HG03457 (cell line): ENCODE measurements around the gene LSM3.
A peak's percentile ranks its signal among the peaks of the same experiment; 100 is the strongest.

ENCODE experiments used
- ATAC-seq: cut with Tn5 transposase; IDR thresholded peaks from one replicate; pipeline ENCODE4 v1.9.1; 2021; ENCODE audit warnings: moderate number of reproducible peaks; ENCODE audit not compliant: unreplicated experiment

LSM3 gene

DNA sequence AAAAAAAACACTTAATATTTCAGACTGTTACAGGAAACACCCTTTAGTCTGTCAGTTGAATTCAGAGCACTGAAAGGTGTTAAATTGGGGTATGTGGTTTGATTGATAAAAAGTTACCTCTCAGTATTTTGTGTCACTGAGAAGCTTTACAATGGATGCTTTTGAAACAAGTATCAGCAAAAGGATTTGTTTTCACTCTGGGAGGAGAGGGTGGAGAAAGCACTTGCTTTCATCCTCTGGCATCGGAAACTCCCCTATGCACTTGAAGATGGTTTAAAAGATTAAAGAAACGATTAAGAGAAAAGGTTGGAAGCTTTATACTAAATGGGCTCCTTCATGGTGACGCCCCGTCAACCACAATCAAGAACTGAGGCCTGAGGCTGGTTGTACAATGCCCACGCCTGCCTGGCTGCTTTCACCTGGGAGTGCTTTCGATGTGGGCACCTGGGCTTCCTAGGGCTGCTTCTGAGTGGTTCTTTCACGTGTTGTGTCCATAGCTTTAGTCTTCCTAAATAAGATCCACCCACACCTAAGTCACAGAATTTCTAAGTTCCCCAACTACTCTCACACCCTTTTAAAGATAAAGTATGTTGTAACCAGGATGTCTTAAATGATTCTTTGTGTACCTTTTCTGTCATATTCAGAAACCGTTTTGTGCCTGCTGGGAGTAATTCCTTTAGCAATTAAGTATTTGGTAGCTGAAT, 35.9 kb upstream of the LSM3 start:
- ATAC-seq = no peak

DNA sequence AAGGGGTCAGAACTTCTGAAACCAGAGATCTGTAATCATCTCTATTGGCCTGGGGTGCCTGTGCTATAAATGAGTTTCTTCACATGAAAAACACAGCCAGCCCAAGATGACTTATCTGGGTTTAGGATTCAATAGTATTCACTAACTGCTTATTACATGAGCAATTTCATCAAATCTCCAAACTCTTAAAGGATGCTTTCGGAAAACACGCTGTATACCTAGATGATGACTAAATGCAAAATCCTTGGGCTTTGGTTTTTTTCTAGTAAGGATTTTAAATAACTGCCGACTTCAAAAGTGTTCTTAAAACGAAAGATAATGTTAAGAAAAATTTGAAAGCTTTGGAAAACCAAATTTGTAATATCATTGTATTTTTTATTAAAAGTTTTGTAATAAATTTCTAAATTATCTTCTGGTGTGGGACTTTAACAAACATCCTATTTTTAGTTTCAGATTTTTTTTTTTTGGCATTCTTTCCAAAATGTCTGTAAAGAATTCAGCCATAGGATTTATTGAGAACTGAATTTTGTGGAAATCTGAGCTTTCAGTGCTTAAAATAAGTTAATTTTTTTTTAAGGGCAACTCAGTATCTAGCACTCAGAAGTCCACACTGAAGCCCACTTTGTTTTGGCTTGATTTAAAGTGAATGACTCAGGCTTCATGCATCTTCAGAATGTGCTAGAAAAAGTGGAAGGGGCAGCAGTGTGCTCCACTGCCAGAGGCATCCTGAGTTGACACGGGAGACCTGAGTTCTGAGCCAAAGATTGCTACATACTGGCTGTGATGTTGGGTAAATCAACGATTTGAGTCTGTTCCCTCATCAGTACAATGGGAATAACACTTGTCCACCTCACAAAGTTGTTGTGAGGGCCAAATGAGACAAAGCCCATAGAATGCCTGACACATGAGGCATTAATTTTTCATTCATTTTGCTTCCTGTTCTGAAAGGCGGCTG, 35.1 kb upstream of the LSM3 start:
- no peak for ATAC-seq

- ATAC-seq = peak; percentile 82
Measured at GRCh38 chr3:14144423-14145075, 34.1 kb upstream of the LSM3 start.

- no peak for ATAC-seq
Measured at GRCh38 chr3:14145236-14145635, 33.4 kb upstream of the LSM3 start.

DNA sequence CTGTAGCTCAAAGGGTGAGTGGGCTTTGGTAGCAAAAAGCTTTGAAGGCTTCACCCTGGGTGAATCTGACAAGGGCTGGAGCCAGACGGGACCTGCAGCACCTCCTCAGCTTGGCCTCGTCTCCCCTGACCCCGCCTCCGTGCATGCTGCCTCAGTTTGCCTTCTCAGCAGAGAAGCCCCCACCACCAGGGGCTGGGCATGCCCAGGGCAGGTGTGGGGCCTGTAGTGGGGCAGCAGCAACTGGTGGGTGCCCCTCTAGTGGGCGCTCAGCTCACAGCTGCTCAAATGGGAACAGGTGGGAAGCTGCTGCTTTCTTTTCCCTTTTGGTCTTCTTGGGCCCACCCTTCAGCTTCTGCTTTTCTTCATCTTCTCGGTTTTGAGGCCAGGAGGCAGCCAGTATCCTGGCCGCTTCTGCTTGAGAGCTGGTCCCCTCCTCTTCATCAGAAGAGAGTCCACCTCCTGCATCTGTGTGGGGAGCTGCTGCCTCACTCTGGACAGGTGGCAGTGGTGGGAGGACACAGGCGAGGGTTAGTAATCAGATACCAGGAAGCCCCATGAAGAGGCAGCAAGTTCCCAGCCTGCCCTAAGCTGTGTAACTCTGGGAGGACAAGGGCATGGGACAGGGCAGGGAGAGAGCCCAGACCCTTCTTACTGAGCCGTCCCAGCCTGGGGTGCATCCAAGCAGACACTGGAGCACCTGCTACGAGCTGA, 32.8 kb upstream of the LSM3 start:
- ATAC-seq = no peak

- ATAC-seq = no peak
Measured at GRCh38 chr3:14146381-14147065, 32.1 kb upstream of the LSM3 start.

DNA sequence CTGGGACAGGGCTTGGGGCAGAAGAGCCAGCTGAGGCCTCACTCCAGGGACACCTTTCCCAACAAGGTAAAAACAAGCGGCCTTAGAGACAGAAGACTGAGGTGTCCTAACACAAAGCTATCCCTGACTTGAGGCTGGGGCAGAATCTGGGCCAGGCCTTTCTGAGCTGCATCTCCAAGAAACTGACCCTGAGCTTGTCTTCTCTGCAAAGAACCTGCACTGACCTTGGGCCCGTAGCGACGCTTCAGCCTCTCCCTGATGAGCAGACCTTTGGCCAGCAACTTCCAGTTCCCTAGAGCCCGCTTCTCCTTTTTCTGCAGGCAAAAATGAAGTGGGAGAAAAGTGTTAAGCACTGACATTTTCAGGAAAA, 31.6 kb upstream of the LSM3 start:
- no peak for ATAC-seq

DNA sequence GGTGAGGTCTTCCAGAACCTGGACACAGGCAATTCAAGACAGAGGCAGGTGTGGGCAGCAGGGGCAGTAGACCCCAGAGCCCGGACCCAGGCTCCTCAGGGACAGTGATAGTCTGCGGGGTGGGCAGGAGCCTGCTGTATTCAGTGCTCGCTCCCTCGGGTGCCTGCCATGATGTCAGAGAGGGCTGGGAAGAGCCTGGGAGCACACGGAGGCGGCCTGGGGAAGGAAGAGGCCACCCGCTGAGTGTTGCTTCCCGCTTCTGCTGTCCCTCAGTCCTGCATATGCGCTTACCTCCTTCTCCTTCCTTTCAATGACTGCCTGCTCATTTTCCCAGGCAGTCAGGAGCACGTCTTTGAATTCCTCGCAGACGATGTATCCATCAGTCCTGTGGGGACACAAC, 31.0 kb upstream of the LSM3 start:
- no peak for ATAC-seq

GRCh38 chr3:14148041-14148985, 30.3 kb upstream of the LSM3 start:
- no peak for ATAC-seq

GRCh38 chr3:14150078-14150477, 28.5 kb upstream of the LSM3 start:
- no peak for ATAC-seq

DNA sequence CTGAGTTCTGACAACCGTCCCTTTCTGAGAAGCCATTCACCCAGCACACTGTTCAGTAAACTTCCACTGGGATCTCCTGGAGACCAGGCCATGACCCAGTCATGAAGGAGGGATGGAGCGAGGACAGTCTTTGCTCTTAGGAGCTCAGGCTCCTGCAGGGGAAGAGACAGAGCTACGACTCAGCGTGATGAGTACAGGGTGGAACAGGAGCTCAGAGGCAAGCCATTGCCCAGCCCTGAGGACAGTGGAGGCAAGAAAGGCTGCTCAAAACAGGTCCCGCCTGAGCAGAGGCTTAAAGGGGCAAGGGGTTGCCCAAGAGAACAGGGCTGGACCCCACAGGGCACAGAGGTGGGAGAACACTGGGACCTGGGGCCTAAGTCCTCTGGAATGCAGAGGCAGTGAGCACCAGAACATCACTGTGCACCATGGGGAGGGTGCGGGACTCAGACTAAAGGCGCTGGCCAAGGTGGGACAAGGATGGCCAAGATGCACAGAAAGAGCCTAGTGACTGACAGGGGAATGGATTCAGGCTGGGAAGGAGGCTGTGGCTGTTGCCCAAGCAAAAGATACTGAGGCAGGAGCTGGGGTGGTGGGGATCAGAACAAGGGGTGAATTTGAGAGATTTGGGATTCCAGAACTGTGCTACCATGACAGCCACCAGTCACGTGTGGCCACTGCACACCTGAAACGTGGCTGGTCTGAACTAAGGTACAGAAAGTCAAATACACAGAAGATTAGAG, 28.0 kb upstream of the LSM3 start:
- ATAC-seq = no peak

DNA sequence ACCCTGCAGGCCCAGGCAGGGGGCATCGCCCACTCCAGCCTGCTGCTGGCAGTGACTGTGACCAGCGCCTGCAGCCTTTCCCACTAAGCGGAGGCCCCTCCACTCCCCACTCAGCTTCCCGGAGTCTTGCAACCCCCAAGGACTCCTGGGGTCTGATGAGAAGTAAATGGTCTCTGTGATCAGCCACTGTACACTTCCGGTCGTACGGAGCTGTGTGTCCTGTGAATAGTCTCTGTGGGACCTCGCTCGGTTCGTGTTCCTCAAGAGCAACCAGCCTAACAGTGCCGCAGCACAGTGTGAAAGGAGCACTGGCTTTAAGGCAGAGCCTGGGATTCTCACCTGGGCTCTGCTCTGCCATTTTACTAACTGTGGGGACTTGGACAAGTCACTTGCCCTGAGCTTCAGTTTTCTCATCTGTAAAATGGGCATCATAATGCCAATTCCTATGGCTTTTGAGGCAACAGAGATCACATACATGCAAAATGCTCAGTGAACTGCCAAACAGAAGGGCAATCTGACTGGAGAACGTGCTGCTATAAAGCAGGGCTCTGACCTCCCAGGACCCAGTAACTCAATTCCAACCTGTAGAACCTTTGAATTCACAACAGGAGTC, 27.0 kb upstream of the LSM3 start:
- ATAC-seq = no peak

DNA sequence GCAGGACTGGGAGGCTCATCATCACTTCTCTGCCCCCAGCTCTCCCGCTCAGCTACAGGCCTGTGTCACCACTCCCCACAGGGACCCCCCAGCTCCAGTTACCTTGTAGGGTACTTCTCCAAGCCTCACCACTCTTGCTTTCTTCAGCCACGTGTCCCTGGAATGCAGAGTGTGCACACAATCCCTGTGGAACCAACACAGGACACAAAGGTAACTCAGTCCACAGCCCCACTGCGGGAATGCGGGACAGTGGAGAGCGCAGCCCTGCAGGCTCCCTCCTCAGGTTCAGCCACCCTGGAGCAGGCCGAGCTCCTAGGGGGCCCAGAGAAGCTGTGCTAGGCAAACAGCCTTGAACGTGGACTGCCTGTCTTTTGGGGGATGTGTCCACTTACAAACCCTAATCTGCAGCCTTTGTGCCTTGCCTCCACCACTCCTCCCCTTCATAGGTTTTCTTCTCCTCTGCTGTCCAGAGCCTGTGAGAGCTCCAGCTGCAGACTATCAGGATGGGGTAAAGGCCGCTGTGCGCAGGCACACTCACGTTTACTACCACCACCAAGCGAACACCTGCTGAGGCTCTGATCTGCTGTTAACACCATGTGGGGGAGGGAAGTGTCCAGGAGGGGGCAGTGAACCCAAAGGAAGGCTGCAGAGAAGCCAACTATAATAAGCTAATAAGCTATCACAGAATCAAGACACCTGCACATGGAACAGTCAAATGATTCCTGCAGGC, 26.2 kb upstream of the LSM3 start:
- ATAC-seq = no peak

DNA sequence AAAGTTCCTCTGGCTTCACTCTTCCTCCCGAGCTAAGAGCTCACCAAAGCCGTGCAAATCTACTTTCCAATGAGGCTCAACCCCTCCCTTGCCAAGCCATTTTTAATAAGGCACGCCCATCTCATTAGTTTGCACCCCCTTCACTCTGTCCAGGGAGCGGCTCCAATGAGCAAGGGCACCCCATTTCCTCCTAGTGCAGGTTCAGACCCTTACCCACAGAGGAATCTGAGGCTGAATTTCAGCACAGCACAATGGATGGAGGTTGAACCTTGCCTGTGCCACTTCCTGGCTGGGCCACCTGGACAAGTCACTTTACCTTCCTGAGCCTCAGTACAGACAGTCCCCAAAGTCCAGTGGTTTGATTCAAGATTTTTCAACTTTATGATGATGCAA, 25.7 kb upstream of the LSM3 start:
- ATAC-seq = no peak

- ATAC-seq = no peak
Measured at GRCh38 chr3:14153663-14154062, 25.0 kb upstream of the LSM3 start.

DNA sequence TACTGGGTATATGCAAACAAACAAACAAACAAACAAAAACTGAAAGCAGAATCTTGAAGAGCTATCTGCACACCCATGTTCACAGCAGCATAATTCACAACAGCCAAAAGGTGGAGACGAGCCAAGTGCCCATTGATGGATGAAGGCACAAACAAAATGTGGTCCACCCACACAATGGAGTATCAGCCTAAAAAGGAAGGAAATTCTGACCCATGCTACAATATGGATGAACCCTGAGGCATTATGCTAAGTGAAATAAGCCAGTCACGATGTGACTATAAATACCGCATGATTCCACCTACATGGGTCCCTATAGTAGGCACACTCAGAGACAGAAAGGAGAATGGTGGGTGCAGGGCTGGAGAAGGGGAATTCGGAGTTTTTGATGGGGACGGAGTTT, 24.3 kb upstream of the LSM3 start:
- no peak for ATAC-seq

DNA sequence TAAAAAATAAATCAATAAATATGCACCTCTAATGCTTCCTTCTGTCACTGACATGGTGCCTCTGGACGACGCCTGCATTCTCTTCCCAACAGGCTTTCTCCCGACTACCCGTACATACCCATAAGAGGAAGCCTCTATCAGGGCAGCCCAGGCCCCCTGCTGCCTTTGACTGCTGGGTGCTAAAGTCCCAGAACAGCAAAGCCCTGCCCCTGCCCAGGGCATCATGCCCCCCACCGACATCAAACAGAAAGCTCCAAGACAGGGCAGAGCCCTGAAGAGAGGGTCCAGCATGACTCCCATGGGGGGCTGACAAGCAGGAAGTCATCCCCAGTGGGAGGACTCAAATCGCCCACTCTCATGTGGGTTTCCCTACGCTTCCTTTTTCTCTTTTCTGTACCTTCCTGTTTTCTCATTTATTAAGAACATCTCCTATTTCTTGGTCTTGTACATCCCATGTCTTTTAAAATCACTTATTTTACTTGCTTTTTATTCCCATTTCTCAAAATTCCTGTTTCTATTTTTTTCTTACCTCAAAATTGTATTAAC, 23.6 kb upstream of the LSM3 start:
- no peak for ATAC-seq
